ENCODE data around the gene IMP4. TPM values are rescaled to one million over a fixed set of nuclear protein-coding genes. Genes with fewer than 3 reads are reported as not detected.
A peak's percentile ranks its signal among the peaks of the same experiment; 100 is the strongest.

The IMP4 gene
- total and polyA plus RNA-seq, 10 of the 15 experiments (the other 5 are each of a cell fraction or from before 2014, with no cell fraction given), result 41.4 to 242 (median 166) TPM

DNA sequence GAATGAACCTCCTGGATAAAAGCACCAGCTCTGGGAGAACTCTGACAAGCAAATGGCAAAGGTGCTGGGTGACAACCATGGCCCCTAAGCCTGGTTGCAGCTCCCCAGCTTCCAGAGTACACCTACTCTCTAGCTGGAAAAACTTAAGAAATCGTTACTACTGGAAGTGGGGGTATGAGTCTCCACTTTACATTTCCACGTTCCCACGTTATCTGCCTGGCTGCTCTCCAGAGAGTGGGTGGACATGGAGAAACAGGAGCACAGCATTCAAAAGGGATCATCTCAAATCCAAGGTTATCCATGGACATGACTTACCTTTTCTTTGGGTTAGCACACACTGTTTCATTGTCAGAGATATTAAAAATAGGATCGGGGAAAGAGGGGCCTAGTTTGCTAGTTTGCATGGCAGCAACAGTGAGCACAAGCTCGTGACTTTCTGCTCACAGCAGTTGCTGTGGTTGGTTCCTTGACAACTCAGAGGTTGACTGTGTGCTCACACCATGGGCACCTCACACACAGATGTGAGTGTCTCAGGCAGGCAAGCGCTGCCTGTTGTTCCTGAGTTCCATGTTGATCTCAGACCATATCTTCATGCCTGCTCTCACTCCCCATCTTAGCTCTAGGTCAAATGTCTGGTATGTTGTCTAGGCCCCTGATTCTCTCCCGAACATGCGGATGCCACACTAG, 45.7 kb downstream of the IMP4 start:
- no peaks in the 10 kb centered on the region for H3K79me2 ChIP-seq (ENCODE audit: control insufficient read depth, insufficient read depth, low read length)
- ChIA-PET POLR2A (interaction anchor here (1.2 kb wide), 1 partner anchor 11 kb away, joined by 3 read pairs; no protein-coding TSS in a partner anchor), SMC1A (ENCODE audit: uncharacterized antibody, unreplicated experiment) (interaction anchor here (4.3 kb wide), 1 partner anchor 11 kb away, joined by 25 read pairs; no protein-coding TSS in a partner anchor), CTCF (interaction anchor here (1.0 to 2.8 kb wide), 2 partner anchors 11 to 15 kb away, joined by 4 to 13 read pairs; no protein-coding TSS in a partner anchor), RAD21 (ENCODE audit: unreplicated experiment) (interaction anchor here (1.4 to 2.2 kb wide), 3 partner anchors 11 to 46 kb away, joined by 6 read pairs; partner anchors contain the start of gene IMP4)
- no peaks in the 10 kb centered on the region for H3K9me3 ChIP-seq (replicated peaks; ENCODE audit: control insufficient read depth, insufficient read depth, low read length)
- BruUV-seq (replicated peaks), result no TSS peak
- no peaks in the 10 kb centered on the region for H3K27me3 ChIP-seq (replicated peaks in 1 of 2; ENCODE audit: control insufficient read depth in 2 of 2, insufficient read depth in 2 of 2, low read length in 1 of 2)
- WGBS (ENCODE audit: insufficient coverage, insufficient replicate concordance, low lambda C conversion rate, missing lambda C conversion rate), result 51% methylated on average over 8 of the region's 8 CpGs
- H2AFZ ChIP-seq (ENCODE audit: control insufficient read depth, low read depth, low read length), result no peak overlapping the region
- no peaks in the 10 kb centered on the region for H3K36me3 ChIP-seq (ENCODE audit: control insufficient read depth in 2 of 2, insufficient read depth in 2 of 2, low read length in 1 of 2)
- DNase-seq (ENCODE audit: low read depth, low spot score), result no peak
- H3K4me3 ChIP-seq, result no peak overlapping the region
- peaks cover 49% of the 10 kb centered on the region for H3K4me1 ChIP-seq (ENCODE audit: control insufficient read depth, insufficient read depth, low read length)
- no peak for ATAC-seq
- TF ChIP-seq MYC (IDR thresholded peaks at IDR 0.05; ENCODE audit: insufficient read depth, insufficient read length, insufficient replicate concordance, low read length, severe bottlenecking), result no peak
- TF ChIP-seq POLR2AphosphoS5 (IDR thresholded peaks at IDR 0.05; ENCODE audit: low read length), result no peak
- 0 out of 2 replicates have a peak, but pooled peaks have one; percentile 38 for TF ChIP-seq MTA3 (IDR thresholded peaks at IDR 0.05; ENCODE audit: borderline replicate concordance, low read length)
- TF ChIP-seq POU2F2 (IDR thresholded peaks at IDR 0.05; ENCODE audit: borderline replicate concordance, low read depth, low read length), result no peak
- no peak for TF ChIP-seq EZH2 (IDR thresholded peaks at IDR 0.05; ENCODE audit: borderline replicate concordance, control insufficient read depth, low read depth, low read length)
- TF ChIP-seq EED (IDR thresholded peaks at IDR 0.05; ENCODE audit: low read depth), result no peak
- TF ChIP-seq ATF3 (IDR thresholded peaks at IDR 0.05; ENCODE audit: borderline replicate concordance, extremely low read depth, low read depth, low read length), result no peak
- no peak for TF ChIP-seq SUZ12 (IDR thresholded peaks at IDR 0.05; ENCODE audit: unreplicated experiment)
- TF ChIP-seq SRF (IDR thresholded peaks at IDR 0.05; ENCODE audit: low read depth in 2 of 2, low read length in 2 of 2), result no peak
- peak; percentile 39; the same call in 1 of the 2 replicates for TF ChIP-seq RUNX3 (IDR thresholded peaks at IDR 0.05; ENCODE audit: low read length)
- no peak for TF ChIP-seq HCFC1 (IDR thresholded peaks at IDR 0.05; ENCODE audit: low read length)
- in situ Hi-C loops (cut with MboI) (no loop called here), intact Hi-C loops (cut with micrococcal nuclease; ENCODE audit: unreplicated experiment) (no loop called here)
- H3K27ac ChIP-seq (ENCODE audit: control insufficient read depth, insufficient read depth), result peak overlapping the region; percentile 8; the same call in 1 of the 2 replicates
- FAIRE-seq, result no peak
- no peaks in the 10 kb centered on the region for H4K20me1 ChIP-seq (ENCODE audit: control insufficient read depth, insufficient read depth)
- 0 out of 2 replicates have a peak overlapping the region, but pooled peaks have one; percentile 19 for H3K9ac ChIP-seq (ENCODE audit: control insufficient read depth, insufficient read depth, low read length)
- peak overlapping the region; percentile 35; the same call in 1 of the 2 replicates for H3K4me2 ChIP-seq (ENCODE audit: control insufficient read depth, insufficient read depth)

Measured in GM12878 (cell line).